ENCODE measurements around the gene KLK2. TPM values are rescaled to one million over a fixed set of nuclear protein-coding genes. Genes with fewer than 3 reads are reported as not detected.

KLK2 gene
- total RNA-seq (1 to 10 TPM in 1 of 7 donors, under 1 TPM in 1, not detected in 5; 0.37 to 1.2 TPM), polyA plus RNA-seq (under 1 TPM; 0.65 to 0.86 (median 0.65) TPM)
- long read RNA-seq, donor 1, partial matches to known transcripts = 38 of 92 reads
- long read RNA-seq, donor 1, other reads (novel, unspliced or antisense) = 54 of 92 reads
- long read RNA-seq, donor 2 = 0 reads

- Histone ChIP-seq H3K27me3 (replicated peaks in 1 of 7) (peaks cover 0 to 97% (median 0%) of the 10 kb centered on the region in 7 donors), H3K36me3 (no peaks in the 10 kb centered on the region), H3K4me3 (no peak within 1 kb of the TSS), H3K27ac (no peak within 1 kb of the TSS), H3K4me1 (peaks cover 0 to 12% (median 0%) of the 10 kb centered on the region in 6 donors), H3K9me3 (no peaks in the 10 kb centered on the region)
- 71 to 80% (median 79%) methylated on average over 2 to 3 of the region's 3 CpGs for WGBS, 5 donors
- intact Hi-C loops (cut with DNase I; ENCODE audit: low total_unique reads) = no loop called here
- TF ChIP-seq POLR2AphosphoS5 (IDR thresholded peaks at IDR 0.05) = no peak
- TF ChIP-seq CTCF (IDR thresholded peaks at IDR 0.05 in 8 of 11, conservative IDR thresholded peaks at IDR 0.05 in 3 of 11) = no peak
- no peak for TF ChIP-seq POLR2A (IDR thresholded peaks at IDR 0.05)
- no peak for DNase-seq
Observed at GRCh38 chr19:50873056-50873455, at the start of gene KLK2. TSS of gene KLK2 (plus strand) at chr19:50873439. CDS start at chr19:50873474, 35 bp downstream.

DNA sequence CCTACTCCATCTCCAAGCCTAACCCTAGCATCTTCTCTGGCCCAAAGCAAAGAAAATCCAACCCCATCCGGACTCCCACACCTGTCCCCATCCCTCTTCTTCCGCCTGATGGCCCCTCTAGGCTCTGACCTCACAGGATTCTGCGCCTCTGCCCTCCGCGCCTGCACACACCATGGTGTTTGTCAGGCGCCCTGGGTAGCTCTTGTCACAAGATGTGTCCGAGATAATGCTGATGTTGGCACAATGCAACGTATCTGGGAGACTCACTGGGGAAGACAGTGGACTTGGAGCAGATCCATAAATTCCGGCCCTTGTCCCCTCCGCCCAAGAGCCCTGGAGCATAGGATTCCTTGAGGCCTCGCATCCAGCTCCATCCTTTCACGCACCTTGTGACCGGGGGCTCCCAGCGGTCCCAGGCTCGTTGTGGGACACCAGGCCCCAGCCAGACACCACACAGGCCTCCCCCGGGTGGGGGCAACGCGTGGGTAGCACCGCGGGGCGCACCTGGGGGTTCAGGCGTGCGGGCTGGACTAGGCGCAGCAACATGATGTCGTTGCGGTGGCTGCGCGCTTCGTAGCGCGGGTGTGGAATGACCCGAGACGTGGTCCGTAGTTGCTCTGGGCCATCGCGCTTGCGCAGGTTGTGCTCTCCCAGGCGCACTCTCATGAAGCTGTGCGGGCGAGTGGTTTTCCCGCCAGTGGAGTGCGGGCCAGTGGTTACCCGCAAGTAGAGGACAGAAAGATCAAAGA lies 46.6 kb upstream of the KLK2 start:
- Histone ChIP-seq H3K4me3 (no peak overlapping the region), H3K36me3 (no peaks in the 10 kb centered on the region), H3K27ac (no peak overlapping the region), H3K4me1 (no peaks in the 10 kb centered on the region), H3K9me3 (no peaks in the 10 kb centered on the region), H3K27me3 (replicated peaks in 1 of 7) (peaks cover 0 to 66% (median 10%) of the 10 kb centered on the region in 7 donors)
- DNase-seq = no peak
- WGBS, 5 donors = 76 to 85% (median 80%) methylated on average over 39 to 43 of the region's 43 CpGs
- intact Hi-C loops (cut with DNase I; ENCODE audit: low total_unique reads) = no loop called here
- TF ChIP-seq POLR2AphosphoS5 (IDR thresholded peaks at IDR 0.05) (no peak), CTCF (IDR thresholded peaks at IDR 0.05 in 8 of 11, conservative IDR thresholded peaks at IDR 0.05 in 3 of 11) (no peak), POLR2A (IDR thresholded peaks at IDR 0.05) (no peak)

DNA sequence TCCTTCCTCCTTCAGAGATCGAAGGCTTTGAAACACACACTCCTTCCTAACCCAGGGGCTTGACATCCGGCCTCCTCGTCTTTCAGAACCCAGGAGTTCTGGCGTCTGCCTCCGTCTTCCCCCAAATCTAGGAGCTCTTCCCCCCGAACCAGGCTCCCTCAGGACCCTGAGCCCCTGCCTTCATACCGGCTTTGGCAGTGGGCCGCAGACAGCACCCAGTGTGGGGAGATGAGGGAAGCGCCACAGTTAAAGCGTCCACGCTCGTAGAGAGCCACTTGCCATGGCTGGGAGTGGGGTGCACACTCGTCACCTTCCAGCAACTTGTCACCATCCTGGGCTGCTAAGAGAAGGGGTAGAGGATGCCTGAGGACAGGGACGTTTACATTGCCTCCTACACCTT lies 45.8 kb upstream of the KLK2 start:
- peaks cover 0 to 66% (median 2%) of the 10 kb centered on the region in 7 donors for H3K27me3 ChIP-seq (replicated peaks in 1 of 7)
- no peaks in the 10 kb centered on the region for H3K36me3 ChIP-seq
- no peaks in the 10 kb centered on the region for H3K4me1 ChIP-seq
- DNase-seq = no peak
- 76 to 84% (median 81%) methylated on average over 14 of the region's 14 CpGs for WGBS, 5 donors
- TF ChIP-seq POLR2A (IDR thresholded peaks at IDR 0.05) = no peak
- no peak for TF ChIP-seq POLR2AphosphoS5 (IDR thresholded peaks at IDR 0.05)
- no peak for TF ChIP-seq CTCF (IDR thresholded peaks at IDR 0.05 in 8 of 11, conservative IDR thresholded peaks at IDR 0.05 in 3 of 11)
- intact Hi-C loops (cut with DNase I; ENCODE audit: low total_unique reads) = no loop called here
- H3K9me3 ChIP-seq = no peaks in the 10 kb centered on the region
- no peak overlapping the region for H3K4me3 ChIP-seq
- no peak overlapping the region for H3K27ac ChIP-seq

- no peaks in the 10 kb centered on the region for H3K36me3 ChIP-seq
- no peak overlapping the region for H3K27ac ChIP-seq
- no peaks in the 10 kb centered on the region for H3K9me3 ChIP-seq
- WGBS, 5 donors = 61 to 73% (median 71%) methylated on average over 4 to 5 of the region's 5 CpGs
- no peak for TF ChIP-seq POLR2A (IDR thresholded peaks at IDR 0.05)
- TF ChIP-seq CTCF (IDR thresholded peaks at IDR 0.05 in 8 of 11, conservative IDR thresholded peaks at IDR 0.05 in 3 of 11) = no peak
- TF ChIP-seq POLR2AphosphoS5 (IDR thresholded peaks at IDR 0.05) = no peak
- H3K4me3 ChIP-seq = no peak overlapping the region
- intact Hi-C loops (cut with DNase I; ENCODE audit: low total_unique reads) = no loop called here
- H3K4me1 ChIP-seq = no peaks in the 10 kb centered on the region
- H3K27me3 ChIP-seq (replicated peaks in 1 of 7) = peaks cover 0 to 66% (median 4%) of the 10 kb centered on the region in 7 donors
- no peak for DNase-seq
Observed at GRCh38 chr19:50829801-50830200, 43.4 kb upstream of the KLK2 start.

All from spleen (tissue), 13 donors.